BE2C (cell line): Measurements from ENCODE around the gene PPP2R5A.

Experiments used
- DNase-seq: peaks from one replicate; pipeline ENCODE4 v3.0.0-alpha.2; 2020
- H3K27me3 ChIP-seq: fragments of 250-450 bp; sonication (Bioruptor Pico); 2 replicates; pipeline ENCODE4 v1.5.1; 2020; ENCODE audit warnings: mild to moderate bottlenecking
- H3K36me3 ChIP-seq: fragments of 250-450 bp; sonication (Bioruptor Pico); 2 replicates; pipeline ENCODE4 v1.5.1; 2020; ENCODE audit warnings: mild to moderate bottlenecking
- H3K4me1 ChIP-seq: fragments of 250-450 bp; sonication (Bioruptor Pico); 2 replicates; pipeline ENCODE4 v1.5.1; 2020
- H3K4me3 ChIP-seq: 2 replicates; pipeline ENCODE4 v1.5.1; 2011; ENCODE audit warnings: low read depth, low read length
- H3K9me3 ChIP-seq: fragments of 250-450 bp; sonication (Bioruptor Pico); 2 replicates; pipeline ENCODE4 v1.5.1; 2020
- CTCF ChIP-seq: IDR thresholded peaks from 2 replicates; pipeline ENCODE4 v1.5.1; 2012; ENCODE audit warnings: mild to moderate bottlenecking, low read depth, low read length

The PPP2R5A gene

GRCh38 chr1:212241957-212242287 lies 43.3 kb upstream of the PPP2R5A start:
- TF ChIP-seq CTCF, result no peak
- Histone ChIP-seq H3K9me3 (no peaks in the 10 kb centered on the region), H3K4me1 (peaks cover 5% of the 10 kb centered on the region), H3K36me3 (no peaks in the 10 kb centered on the region), H3K27me3 (no peaks in the 10 kb centered on the region), H3K4me3 (no peak overlapping the region)
- no peak for DNase-seq

GRCh38 chr1:212242288-212242984 lies 42.8 kb upstream of the PPP2R5A start:
- H3K36me3 ChIP-seq, result no peaks in the 10 kb centered on the region
- H3K9me3 ChIP-seq, result no peaks in the 10 kb centered on the region
- H3K4me3 ChIP-seq, result no peak overlapping the region

GRCh38 chr1:212242985-212243308 lies 42.3 kb upstream of the PPP2R5A start:
- Histone ChIP-seq H3K4me1 (peaks cover 5% of the 10 kb centered on the region), H3K36me3 (no peaks in the 10 kb centered on the region), H3K9me3 (no peaks in the 10 kb centered on the region), H3K4me3 (no peak overlapping the region), H3K27me3 (no peaks in the 10 kb centered on the region)
- DNase-seq, result no peak
- TF ChIP-seq CTCF, result no peak

More at GRCh38 chr1:212242288-212242984, 42.8 kb upstream of the PPP2R5A start:
- Histone ChIP-seq H3K4me1 (peaks cover 5% of the 10 kb centered on the region), H3K27me3 (no peaks in the 10 kb centered on the region)
- no peak for DNase-seq
- no peak for TF ChIP-seq CTCF

- Histone ChIP-seq H3K4me3 (no peak overlapping the region), H3K36me3 (no peaks in the 10 kb centered on the region)
- TF ChIP-seq CTCF, result no peak
These were observed 40.8 kb upstream of the PPP2R5A start for GRCh38 chr1:212244441-212244840.

GRCh38 chr1:212247179-212247721 lies 38.0 kb upstream of the PPP2R5A start:
- no peak for TF ChIP-seq CTCF
- H3K4me3 ChIP-seq, result no peak overlapping the region
- no peaks in the 10 kb centered on the region for H3K36me3 ChIP-seq
- no peaks in the 10 kb centered on the region for H3K9me3 ChIP-seq
- H3K27me3 ChIP-seq, result no peaks in the 10 kb centered on the region
- no peaks in the 10 kb centered on the region for H3K4me1 ChIP-seq
- no peak for DNase-seq

More at GRCh38 chr1:212244441-212244840, 40.8 kb upstream of the PPP2R5A start:
- no peak for DNase-seq
- Histone ChIP-seq H3K9me3 (no peaks in the 10 kb centered on the region), H3K4me1 (no peaks in the 10 kb centered on the region), H3K27me3 (no peaks in the 10 kb centered on the region)

GRCh38 chr1:212247988-212248387 lies 37.2 kb upstream of the PPP2R5A start:
- no peak for TF ChIP-seq CTCF
- no peak overlapping the region for H3K4me3 ChIP-seq
- no peak for DNase-seq

More at GRCh38 chr1:212247988-212248387, 37.2 kb upstream of the PPP2R5A start:
- H3K9me3 ChIP-seq, result no peaks in the 10 kb centered on the region
- H3K36me3 ChIP-seq, result no peaks in the 10 kb centered on the region
- no peaks in the 10 kb centered on the region for H3K27me3 ChIP-seq
- H3K4me1 ChIP-seq, result no peaks in the 10 kb centered on the region
